Regular cardiac myocyte (primary cell): ENCODE measurements around the gene F8A1. TPM values are rescaled to one million over a fixed set of nuclear protein-coding genes. Genes with fewer than 3 reads are reported as not detected.

Experiments
- total RNA-seq: library from RNA; depleted of rRNA; stranded (reverse); fragments of >200 nt; gene quantifications from 2 replicates; pipeline ENCODE4 v1.2.3, GENCODE V29; 2014

F8A1 gene
- total RNA-seq = 0.19 and 0.56 TPM in 2 replicates

GRCh38 chrX:154886069-154886788 lies at the start of gene F8A1:
Gene F8A1 (plus strand): TSS chrX:154886355. CDS start chrX:154886375, 20 bp downstream.

Other genes starting within 250 kb of the F8A1 start
- not detected in 2 replicates for gene CTAG2, start 232.8 kb upstream of the F8A1 start, total RNA-seq
- 7.3 and 20.0 TPM in 2 replicates for gene GAB3, start 135.3 kb upstream of the F8A1 start, total RNA-seq
- 37.5 and 92.8 TPM in 2 replicates for gene DKC1, start 123.5 kb upstream of the F8A1 start, total RNA-seq
- gene MPP1, start 80.9 kb upstream of the F8A1 start, total RNA-seq = 20.9 and 42.9 TPM in 2 replicates
- not detected in 2 replicates for gene SMIM9, start 51.7 kb upstream of the F8A1 start, total RNA-seq
- 2.7 and 7.9 TPM in 2 replicates for gene F8, start 136.4 kb downstream of the F8A1 start, total RNA-seq
- 42.4 and 59.8 TPM in 2 replicates for gene FUNDC2, start 140.5 kb downstream of the F8A1 start, total RNA-seq
- gene CMC4, start 184.8 kb downstream of the F8A1 start, total RNA-seq = 9.9 and 11.7 TPM in 2 replicates
- 2.5 and 5.2 TPM in 2 replicates for gene MTCP1, start 184.8 kb downstream of the F8A1 start, total RNA-seq
- gene BRCC3, start 185.2 kb downstream of the F8A1 start, total RNA-seq = 11.0 and 22.0 TPM in 2 replicates